Stimulated activated CD4-positive, alpha-beta T cell treated with anti-CD3 and anti-CD28 coated beads, Interleukin-1b, Interleukin-23, amount 100 ng/mL, for 48 hours (primary cell): ENCODE results near the gene FAF2.

ENCODE experiments used
- DNase-seq: peaks from one replicate; pipeline ENCODE4 v3.0.0-alpha.2; 2020

FAF2 gene

DNA sequence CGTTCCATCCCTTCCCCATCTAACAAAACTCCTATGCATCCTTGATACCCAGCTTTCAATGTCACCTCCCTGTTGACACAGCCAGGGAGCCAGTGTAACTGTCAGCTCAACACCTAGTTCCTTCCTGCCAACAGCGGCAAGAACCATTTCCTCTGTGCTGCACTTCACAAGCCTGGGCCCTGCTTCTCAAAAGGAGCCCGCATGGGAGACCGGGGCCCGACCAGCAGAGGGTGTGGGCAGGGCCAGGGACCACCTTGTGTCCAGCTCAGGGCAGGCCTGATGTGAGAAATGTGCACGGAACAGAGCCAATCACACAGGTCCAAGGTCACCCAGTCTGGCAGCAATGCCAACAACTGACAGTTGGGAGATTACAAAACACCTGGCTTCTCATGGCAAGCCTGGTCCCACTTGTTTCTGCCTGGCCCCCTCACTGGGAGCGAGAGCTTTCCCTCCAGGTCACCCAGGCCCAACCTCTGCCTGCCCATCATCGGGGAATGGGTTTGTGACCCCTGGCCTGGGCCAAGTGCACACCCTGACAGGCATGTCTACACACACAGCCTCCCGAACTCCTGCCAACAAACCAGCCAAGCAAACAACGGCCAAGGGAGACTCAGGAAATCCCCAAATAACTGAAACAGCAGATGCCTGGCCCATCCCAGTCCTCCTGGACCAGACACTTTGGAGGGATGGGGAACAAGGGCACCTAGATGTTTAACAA lies 85.9 kb downstream of the FAF2 start:
- peak; percentile 44 for DNase-seq

DNA sequence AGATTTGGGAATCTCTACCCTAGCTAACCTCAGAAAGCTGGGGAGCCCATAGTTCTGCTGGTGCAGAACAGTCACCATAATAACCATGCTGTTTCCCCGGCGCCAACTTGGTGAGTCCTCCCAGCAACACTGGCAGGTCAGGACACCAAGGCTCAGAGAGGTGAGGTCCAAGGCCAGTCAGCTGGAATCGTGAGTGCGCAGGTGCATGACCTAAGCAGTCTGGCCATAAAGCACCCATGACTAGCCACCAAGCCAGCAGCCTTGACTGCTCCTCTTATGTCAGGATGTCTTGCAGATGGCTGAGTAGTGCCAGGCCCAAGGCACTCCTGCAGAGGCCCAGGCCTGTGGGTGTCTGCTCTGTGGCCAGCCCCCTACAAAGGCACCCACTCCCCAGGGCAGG lies 86.5 kb downstream of the FAF2 start:
- no peak for DNase-seq

DNA sequence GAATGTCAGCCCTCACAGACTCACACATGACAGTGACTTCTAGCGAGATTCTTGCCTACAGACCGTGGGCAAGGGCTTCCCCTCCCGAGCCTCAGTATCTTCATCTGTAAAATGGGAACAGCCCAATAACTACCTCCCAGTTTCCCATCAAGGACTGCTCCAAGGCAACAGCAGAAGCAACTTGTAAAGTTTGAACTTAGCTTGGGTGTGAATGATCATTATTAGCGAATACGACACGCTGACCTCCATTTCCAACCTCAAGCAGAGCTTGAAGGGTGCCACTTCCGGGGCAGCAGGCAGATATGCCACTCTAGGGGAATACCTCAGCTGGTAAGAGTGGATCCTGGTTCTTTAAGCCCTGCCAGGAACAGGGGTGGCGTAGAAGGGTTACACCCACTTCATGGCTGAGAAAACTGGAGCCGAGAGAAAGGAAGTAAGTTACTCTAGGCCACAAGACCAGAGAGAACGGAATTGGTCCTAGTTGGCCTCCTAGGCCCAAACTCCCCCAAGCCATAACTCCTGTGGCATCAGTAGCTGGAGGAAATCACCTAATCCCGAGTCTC lies 87.0 kb downstream of the FAF2 start:
- peak; percentile 40 for DNase-seq

DNA sequence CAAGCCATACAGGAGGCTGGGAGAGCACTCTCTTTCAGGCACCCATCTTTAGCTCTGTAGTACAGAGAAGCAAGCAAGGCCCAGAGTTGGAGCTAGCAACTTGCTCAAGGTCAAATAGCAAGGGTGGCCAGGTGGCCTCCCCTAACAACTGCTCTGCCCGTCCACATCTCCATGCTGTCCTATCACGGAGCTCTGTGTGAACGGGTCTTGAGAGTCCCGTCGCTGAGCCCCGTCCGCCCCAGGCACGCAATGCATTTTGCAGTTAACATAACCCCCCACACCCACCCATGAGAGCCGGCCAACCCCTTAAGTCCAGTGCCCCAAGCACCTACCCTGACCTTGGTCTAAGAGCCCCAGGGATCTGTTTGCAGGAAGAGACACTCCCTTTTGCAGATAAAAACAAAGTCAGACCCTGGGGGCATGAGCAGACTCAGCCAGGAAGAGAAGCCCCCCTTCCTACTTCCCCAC lies 87.5 kb downstream of the FAF2 start:
- DNase-seq = no peak

DNA sequence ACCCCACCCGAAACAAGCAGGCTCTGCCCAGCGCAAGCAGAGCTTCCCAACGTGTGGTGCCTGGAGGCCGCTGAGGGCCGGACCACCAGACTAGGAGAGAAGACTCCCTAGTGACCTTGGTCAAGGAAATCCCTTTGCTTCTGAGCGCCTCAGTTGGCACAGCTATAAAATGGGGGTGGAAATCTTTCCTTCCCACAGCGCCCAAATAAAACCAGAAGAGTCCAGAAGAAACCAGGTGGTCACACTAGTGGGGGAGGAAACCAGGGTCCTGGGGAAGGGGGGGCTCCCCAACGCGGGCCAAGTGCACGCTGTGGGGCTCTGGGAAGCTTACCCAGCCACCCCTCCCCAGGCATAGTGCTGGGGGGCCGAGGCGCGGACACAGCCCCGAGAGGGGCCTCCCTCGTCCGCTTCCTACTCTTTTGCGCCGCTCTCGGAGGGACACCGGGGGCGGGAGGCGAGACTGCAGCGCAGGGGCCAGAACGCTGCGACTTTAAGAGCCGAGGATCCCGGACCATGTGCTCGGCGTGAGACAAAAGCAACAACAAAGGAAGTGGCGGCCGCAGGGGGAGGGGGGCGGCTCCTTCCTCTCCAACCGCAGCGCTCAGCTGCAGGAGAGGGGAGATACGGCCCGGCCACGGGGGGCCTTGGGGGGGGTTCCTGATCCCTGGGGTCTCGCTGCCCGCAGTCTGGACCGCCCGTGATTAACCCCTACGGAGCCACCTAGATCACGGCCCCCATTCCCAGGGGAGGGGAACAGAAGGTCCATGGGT lies 88.1 kb downstream of the FAF2 start:
- DNase-seq = peak; percentile 77

- peak; percentile 98 for DNase-seq
These were observed 88.8 kb downstream of the FAF2 start, which contains the start of gene RNF44 for GRCh38 chr5:176536902-176537553. RNF44 (minus strand) TSS chr5:176537402; CDS start chr5:176532472, 4,930 bp downstream.

GRCh38 chr5:176537554-176538229 lies 89.5 kb downstream of the FAF2 start:
- DNase-seq = peak; percentile 99

DNA sequence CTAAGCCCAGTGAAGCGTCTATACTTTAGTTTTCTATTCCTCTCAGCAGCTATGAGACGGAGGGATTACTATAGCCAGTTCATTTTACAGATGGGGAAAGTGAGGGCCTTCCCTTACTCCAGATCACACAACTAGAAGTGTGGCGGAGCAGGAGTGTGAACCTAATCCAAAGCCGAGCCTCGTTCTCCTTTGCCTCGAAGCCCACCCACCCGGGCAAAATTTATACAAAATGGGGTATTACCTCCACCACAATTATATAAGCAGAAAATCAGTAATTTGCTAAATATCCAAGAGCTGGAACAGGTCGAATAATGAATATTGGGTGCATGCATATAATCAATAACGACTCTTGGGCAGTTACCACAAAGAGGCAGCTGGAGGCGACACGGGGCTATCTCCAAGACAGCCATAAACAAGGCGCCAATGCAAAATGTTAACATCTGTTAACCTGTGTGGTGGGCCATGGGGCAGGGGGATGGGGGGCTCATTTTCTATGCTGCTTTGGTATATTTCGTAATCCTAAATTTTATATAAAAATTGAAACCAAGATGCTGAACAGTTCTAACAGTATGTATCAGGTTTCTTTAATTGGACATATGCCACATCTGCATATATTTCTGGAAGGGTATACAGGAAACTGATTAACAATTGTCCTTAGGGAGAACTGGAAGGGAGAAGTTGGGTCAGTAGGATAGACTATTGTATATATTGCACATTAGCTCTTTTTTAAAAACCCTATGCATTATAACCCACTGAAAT lies 90.2 kb downstream of the FAF2 start:
- no peak for DNase-seq

DNA sequence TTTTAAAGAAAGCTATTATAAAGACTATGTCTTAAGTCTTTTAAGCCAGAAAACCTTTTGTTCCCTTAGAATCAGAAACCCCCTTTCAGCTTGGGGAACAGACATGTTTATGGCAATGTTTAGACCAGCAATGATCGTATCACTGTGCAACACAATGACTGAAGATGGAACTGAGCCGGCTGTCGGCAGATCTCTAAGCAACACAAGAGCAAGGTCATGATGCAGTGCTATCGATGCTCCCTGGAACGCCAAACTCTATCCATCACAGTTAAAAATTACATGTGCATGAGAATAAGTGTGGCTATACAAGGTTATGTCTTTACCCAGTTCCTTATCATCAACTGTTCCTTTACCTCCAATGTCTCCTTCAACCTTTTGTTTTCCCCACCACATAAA lies 90.8 kb downstream of the FAF2 start:
- no peak for DNase-seq

DNA sequence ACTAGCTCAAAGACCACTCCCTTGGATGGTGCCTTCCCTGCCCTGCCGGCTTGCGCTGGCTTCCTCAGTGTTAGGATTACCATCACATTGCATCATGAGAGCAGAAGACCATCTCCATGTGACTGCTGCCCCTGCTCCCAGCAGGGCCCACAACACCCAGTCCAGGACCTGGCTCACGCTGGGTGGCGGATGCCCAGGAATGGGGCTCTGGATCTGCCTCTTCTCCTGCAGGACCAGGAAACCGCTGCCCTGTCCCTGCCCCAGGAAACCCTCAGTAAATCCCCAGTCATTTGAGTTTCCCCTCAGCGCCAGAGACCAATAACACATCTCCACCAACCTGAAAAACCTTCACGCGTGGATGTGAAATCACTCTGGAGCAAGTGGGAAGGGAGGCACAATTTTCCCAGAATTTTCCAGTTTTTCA lies 92.3 kb downstream of the FAF2 start:
- DNase-seq = no peak

GRCh38 chr5:176540956-176541337 lies 92.8 kb downstream of the FAF2 start:
- no peak for DNase-seq

- peak; percentile 68 for DNase-seq
These were observed 93.4 kb downstream of the FAF2 start for GRCh38 chr5:176541338-176542134.

DNA sequence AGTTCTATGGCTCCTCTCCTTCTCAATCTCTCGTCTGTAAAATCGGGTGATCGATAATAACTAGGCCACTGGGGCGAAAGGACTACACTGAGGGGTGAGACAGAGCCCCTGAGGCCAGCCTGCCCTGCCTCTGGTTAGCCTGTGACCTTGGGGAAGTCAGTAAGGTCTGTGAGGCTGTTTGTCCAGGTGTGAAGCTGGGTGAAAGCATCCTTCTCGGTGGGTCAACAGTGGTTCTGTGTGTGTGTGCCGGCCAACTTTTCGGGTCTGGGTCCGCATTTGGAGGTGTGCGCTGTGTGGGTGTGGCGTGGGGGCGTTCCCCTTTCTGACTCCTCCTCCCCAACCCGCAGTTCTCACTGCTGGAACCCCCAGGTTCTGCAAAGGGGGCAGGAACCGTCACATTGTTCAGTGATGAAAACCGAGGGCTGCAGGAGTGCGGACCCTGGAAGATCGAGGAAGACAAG lies 94.0 kb downstream of the FAF2 start:
- DNase-seq = peak; percentile 61

DNA sequence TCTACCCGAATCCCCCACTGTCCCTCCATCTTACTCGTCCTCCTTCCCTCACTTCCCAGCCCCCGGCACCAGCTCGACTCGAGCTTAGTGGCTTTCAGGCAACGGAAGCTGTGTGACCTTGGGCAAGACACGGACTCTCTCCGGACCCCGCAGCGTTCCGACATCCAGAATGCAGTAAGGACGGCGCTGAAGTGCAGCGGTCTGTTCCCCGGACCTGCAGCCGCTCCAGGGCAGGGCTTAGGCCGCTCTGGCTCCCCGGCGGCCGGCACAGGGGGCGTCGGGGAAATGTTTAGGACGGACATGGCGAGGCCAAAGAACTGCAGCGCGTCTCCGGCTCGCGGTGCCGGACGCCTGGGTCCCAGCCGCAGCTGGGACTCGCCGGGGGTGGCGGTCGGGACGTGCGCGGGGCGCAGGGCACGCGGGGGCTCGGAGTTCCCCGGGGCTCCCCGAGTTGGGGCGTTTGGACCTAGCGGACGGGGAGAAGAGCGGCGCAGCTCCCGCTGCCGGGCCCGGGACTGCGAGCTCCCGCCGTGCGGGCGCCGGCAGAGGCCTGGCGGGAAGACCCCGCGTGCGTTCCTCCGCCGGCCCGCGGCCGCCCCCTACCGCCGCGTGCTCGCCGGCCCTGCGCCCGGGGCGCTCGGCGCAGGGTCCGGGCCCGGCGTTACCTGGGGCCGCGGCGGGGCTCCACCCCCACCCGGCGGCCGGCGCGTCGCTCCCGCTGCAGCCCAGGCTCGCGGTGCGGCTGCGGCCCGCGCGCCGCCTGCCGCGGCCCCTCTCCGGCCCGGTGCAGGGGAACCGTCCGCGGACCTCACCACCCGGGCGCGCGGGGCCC lies 94.6 kb downstream of the FAF2 start:
- no peak for DNase-seq

DNA sequence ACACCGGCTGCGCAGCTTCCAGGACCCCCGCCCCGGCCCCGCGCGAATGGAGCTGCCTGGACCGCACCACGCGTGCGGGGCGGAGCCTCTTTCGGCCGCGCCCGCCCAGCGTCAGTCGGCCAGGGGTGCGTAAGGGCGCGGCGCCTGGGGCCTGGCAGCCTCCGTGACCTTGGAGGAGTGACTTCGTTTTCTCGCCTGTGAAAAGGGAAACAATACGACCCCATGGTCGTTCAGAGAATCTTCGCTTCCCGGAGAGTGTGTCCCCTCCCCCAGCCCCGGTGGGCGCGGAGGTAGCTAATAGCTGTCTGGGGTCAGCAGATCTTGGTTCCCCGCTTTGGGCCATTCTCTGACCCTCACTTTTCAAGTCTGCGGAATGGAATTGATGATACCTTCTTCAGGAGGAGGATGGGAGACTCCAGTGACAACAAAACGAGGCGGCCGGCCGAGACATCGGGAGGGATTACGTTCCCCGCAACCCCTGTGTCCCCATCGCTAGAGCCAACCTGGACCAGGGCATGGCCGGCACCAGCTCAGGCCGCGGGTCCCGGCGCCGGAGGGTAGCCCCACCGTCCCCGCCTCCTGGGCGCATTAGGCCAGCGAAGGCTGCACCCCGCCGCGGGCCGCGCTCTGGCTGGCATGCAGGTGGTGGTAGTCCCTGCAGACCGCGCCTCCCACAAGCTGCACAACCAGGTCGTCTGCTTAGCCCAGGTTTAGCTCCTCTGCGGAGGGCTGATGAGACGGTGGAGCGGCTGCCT lies 95.4 kb downstream of the FAF2 start:
- peak; percentile 74 for DNase-seq

DNA sequence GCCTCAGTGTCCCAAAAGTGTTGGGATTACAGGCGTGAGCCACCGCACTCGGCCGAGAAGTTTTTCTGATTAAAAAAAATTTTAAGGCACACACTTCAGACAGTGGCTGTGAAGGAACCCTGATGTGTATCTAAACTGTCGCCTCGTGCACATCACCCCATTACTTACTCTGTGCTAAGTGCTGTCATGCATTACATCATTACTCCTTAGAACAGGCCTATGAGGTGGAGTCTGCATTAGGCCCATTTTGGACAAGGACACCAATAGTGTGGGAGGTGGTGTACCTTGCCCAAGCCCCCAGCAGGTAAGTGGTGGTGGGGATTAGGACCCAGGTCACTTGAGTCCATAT lies 97.2 kb downstream of the FAF2 start:
- no peak for DNase-seq

GRCh38 chr5:176545737-176546509 lies 97.7 kb downstream of the FAF2 start:
- no peak for DNase-seq

DNA sequence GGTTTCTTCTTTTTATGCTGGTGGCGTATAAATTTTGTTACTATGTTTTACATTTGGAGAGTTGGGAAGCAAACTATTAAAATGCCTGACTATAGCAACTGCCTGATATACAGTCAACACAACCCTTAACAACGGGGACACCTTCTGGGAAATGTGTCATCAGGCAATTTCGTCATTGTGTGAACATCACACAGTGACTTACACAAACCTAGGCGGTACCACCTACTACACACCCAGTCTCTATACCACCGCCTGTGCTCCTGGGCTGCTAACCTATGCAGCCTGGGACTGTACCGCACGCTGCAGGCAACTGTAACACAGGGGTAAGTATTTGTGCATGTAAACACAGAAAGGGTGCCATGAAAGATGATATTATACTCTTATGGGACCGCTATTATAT lies 99.6 kb downstream of the FAF2 start:
- DNase-seq = no peak
